Left colon (tissue), 2 donors: Measurements from ENCODE around the gene FOXG1. TPM values are rescaled to one million over a fixed set of nuclear protein-coding genes. Genes with fewer than 3 reads are reported as not detected.

Experiments used
- ATAC-seq: fragments of 200-7000 bp; cut with Tn5 transposase; one replicate; pipeline ENCODE4 v1.9.1; 2020; ENCODE audit warnings: mild to moderate bottlenecking, moderate library complexity
- DNase-seq, 2 donors: peaks; one replicate each; pipeline ENCODE4 v3.0.0-alpha.2; 2020
- intact Hi-C, 2 donors: fragments of 100-400 bp; cut with DNase I in 1 of 2; cut with micrococcal nuclease in 1 of 2; formaldehyde crosslinking; loops; one replicate each; pipeline versions ENCODE4 v1.11.2 to v1.14.0; 2022; cut with DNase I, micrococcal nuclease
- long read RNA-seq: library from polyadenylated mRNA; unstranded; transcript quantifications from one replicate; pipeline ENCODE4 v2.0.0, GENCODE V29; 2021
- total RNA-seq, 2 donors: library from RNA; stranded (reverse); fragmentation: NEBNext Ultra II Directional; extraction: Animal tissue kit (Norgen Biotek cat#: 25700); gene quantifications; one replicate each; pipeline ENCODE4 v1.2.1, GENCODE V29; 2021
- donor health status: DM: no; HTN: no; CAD: no.
- donor health status: DM: yes; HTN: yes; CAD: no.

Gene FOXG1
- not detected for total RNA-seq
- long read RNA-seq = 0 reads

GRCh38 chr14:28766469-28766955, at the start of gene FOXG1:
TSS of gene FOXG1 (plus strand) at chr14:28766787. CDS start at chr14:28767280, 493 bp downstream.
- DNase-seq = no peak
- intact Hi-C loops = no loop called here
- peak; percentile 16 for ATAC-seq

DNA sequence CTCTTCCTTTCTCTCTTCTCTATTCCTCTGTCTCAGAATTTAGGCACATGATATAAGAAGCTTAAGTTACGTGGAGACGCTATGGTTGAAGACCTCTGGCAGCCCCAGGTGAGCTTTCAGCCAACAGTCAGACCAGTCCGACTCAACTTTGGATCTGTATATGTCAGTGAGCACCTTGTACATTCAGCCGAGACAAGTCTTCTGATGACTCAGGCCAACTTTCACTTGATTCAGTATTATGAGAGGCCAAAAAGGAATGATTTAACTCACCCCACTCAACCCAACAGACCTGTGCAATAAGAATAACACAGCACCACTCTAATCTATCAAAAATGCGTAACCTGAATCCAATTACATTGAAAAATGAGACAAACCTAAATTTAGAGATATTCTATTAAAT, 47.5 kb upstream of the FOXG1 start:
- intact Hi-C loops = no loop called here
- DNase-seq = no peak
- no peak for ATAC-seq

DNA sequence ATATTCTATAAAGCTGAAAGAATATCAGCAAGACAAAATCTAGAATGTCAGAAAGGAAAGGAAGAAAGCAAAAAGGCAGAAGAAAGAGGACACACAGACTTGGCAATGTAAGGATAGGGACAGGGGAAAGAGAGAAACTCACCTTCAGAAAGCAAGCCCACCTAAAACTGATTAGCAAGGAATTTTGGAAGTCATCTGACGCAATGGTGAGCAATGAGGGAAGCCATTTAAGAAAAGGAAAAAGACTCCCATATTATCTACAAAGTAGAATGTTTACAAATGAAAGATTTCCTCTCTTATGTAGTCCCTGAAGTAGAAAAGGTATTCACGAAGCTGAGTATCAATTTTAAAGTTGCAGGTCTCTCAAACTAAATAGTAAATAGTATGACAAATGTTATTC, 35.2 kb upstream of the FOXG1 start:
- intact Hi-C loops = no loop called here
- DNase-seq (no peak), ATAC-seq (no peak)

DNA sequence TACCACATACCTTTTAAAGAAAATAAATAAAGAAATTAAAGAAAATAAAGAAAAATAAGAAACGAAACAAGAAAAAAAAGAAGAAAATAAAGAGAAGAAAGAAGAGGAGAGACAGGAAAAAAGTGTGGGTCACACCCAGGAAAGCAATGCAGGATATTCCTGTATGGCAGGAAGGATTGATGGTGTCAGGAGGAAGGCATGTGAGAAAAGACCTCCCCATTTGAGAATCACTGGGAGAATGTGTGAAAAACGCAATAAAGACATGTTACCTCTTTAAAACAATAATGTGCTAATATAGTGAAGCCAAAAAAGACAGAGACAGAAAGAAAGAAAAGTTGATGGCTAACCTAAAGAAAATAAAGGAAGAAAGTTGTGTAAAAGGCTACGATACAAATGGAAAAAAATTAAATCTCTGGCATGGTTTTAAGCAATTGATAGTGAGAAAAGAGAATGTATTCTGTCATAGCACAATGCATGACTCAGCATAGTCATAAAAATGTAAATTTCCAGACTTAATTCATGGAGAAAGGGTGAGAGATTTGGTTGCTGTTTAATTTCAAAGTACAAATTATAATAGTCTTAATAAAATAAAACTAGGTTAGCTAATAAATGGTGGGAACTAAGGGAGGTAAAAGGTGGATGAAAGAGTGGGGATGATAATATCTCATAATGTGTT, 24.3 kb upstream of the FOXG1 start:
- no peak for ATAC-seq
- intact Hi-C loops = no loop called here

DNA sequence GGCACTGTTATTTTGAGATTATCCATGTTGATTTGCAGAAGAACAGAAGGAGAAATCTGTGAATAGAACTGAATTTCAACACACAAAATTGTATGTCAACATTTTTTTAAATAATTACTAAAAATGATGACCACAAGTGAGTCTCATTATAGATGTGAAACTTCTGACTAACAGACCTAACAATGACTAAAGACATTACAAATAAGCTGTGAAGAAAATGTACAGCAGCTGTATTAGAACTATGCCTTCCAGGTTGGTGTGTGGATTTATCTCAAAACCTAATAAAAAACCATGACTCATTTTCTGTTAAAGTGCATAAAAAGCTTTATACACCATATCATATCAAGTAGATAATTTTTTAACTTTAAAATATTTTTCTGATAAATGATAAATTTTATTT, 22.5 kb upstream of the FOXG1 start:
- intact Hi-C loops = no loop called here
- DNase-seq (no peak), ATAC-seq (no peak)

More for the DNA sequence above, 24.3 kb upstream of the FOXG1 start:
- no peak for DNase-seq

- DNase-seq (no peak), ATAC-seq (no peak)
- intact Hi-C loops = no loop called here
These were observed 21.4 kb upstream of the FOXG1 start for GRCh38 chr14:28745176-28745575.

DNA sequence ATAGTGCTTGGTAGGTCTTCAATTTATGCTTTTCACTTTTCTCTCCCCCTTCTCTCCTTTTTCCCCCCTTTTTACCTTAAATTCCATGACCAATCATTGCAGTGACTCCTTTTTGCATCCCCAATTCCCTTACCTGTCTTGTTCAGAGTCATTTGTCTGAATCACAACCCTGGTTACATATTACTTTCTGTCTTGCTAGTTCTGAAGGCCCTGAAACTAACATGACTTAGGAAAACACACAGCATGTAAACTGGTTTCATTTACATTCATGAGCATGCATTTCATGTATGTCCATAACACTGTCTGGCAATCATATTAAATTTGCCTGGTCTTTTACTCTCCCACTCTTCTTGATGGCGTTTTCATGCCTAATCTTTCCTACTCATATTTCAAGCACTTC, 20.3 kb upstream of the FOXG1 start:
- ATAC-seq = no peak
- intact Hi-C loops = no loop called here

GRCh38 chr14:28751467-28752058, 15.0 kb upstream of the FOXG1 start:
- intact Hi-C loops = loop anchor here in 1 of 2 donors (5.0 to 10.0 kb wide), 3 partner anchors 763 to 1521 kb away; no protein-coding TSS in a partner anchor
- peak in 1 of 2 donors; percentile 23 for DNase-seq
- ATAC-seq = peak; percentile 66

More for the DNA sequence above, 20.3 kb upstream of the FOXG1 start:
- DNase-seq = no peak

DNA sequence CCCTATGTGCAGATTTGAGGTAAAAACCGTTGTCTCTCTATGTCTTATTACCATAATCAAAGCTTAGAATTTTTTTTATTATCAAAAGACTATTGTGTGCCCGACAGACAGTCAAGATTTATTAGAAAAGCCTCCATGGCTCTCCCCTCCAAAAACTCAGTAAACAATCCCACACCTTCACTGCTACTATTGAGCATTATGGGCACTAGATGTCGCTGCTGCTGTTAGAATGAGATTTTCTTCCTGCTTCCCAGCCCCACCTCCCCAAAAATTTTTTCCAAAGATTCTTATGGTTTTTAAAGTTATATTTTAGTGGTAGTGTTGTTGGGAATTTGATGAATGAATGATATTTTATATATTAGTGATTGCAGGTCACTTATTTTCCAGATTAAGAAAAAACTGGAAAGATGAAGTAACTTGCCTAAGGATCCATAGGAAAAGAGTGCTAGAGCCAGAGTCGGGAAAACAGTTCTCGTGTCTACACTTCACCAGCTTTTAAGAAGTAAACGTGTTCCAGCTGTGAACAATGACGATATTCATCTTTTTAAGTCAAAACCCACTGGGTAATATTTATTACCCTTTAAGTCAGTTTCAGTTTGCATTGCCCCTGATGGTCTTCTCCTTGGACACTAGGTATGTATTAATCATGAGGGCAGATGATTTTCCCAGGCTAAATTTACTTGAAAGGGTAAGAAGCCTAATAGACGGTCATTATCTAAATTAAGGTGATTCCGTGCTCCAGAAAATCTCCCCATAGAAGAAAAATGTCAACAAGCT, 12.2 kb upstream of the FOXG1 start:
- intact Hi-C loops = loop anchor here in 1 of 2 donors (5.0 to 10.0 kb wide), 3 partner anchors 760 to 1518 kb away; no protein-coding TSS in a partner anchor

GRCh38 chr14:28755198-28755815, 11.3 kb upstream of the FOXG1 start:
- DNase-seq = no peak
- ATAC-seq = no peak
- intact Hi-C loops = loop anchor here in 1 of 2 donors (10.0 kb wide), 2 partner anchors 759 to 1459 kb away; no protein-coding TSS in a partner anchor

More for the DNA sequence above, 12.2 kb upstream of the FOXG1 start:
- DNase-seq = peak in 1 of 2 donors; percentile 30
- ATAC-seq = peak; percentile 49

- intact Hi-C loops = loop anchor here in 1 of 2 donors (10.0 kb wide), 2 partner anchors 759 to 1459 kb away; no protein-coding TSS in a partner anchor
- no peak for DNase-seq
- ATAC-seq = no peak
These were observed 10.7 kb upstream of the FOXG1 start for GRCh38 chr14:28755884-28756268.

GRCh38 chr14:28756269-28756883, 10.2 kb upstream of the FOXG1 start:
- no peak for ATAC-seq
- intact Hi-C loops = loop anchor here in 1 of 2 donors (10.0 kb wide), 2 partner anchors 758 to 1458 kb away; no protein-coding TSS in a partner anchor

GRCh38 chr14:28756884-28757570, 9.6 kb upstream of the FOXG1 start:
- DNase-seq (no peak), ATAC-seq (no peak)
- intact Hi-C loops = loop anchor here in 1 of 2 donors (10.0 kb wide), 2 partner anchors 758 to 1458 kb away; no protein-coding TSS in a partner anchor

More at GRCh38 chr14:28756269-28756883, 10.2 kb upstream of the FOXG1 start:
- no peak for DNase-seq

GRCh38 chr14:28757786-28758185, 8.8 kb upstream of the FOXG1 start:
- intact Hi-C loops = loop anchor here in 1 of 2 donors (10.0 kb wide), 2 partner anchors 757 to 1457 kb away; no protein-coding TSS in a partner anchor
- no peak for ATAC-seq
- no peak for DNase-seq

DNA sequence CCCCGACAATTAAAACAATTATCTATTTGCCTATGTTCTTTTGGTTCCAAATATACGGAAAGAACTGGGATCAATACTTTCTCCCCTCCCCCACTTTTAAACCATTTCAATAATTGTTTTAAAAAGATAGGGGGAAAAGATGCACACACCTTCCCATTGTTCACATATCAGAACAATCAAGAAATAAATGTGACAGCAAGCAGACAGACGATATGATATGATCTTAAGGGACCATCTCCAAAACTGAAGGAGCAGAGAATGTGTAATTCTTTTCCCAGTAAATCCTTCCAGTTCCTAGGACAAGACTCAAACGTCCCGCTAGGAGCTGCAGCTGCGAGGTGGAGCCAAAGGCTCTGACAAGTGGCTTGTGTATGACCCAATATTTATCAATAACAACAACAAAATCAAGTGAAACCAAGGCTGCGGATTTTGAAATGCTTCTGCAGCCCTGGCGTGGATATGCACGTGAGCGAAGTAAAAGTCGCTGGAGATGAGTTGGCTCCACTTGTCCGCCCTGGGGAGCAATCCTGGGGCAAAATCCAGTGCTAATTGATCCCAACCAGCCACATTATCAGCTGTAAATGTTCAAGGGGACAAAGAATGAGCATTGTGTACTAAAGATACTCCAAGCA, 8.2 kb upstream of the FOXG1 start:
- intact Hi-C loops = loop anchor here in 1 of 2 donors (10.0 kb wide), 2 partner anchors 756 to 1456 kb away; no protein-coding TSS in a partner anchor
- no peak for DNase-seq
- no peak for ATAC-seq

DNA sequence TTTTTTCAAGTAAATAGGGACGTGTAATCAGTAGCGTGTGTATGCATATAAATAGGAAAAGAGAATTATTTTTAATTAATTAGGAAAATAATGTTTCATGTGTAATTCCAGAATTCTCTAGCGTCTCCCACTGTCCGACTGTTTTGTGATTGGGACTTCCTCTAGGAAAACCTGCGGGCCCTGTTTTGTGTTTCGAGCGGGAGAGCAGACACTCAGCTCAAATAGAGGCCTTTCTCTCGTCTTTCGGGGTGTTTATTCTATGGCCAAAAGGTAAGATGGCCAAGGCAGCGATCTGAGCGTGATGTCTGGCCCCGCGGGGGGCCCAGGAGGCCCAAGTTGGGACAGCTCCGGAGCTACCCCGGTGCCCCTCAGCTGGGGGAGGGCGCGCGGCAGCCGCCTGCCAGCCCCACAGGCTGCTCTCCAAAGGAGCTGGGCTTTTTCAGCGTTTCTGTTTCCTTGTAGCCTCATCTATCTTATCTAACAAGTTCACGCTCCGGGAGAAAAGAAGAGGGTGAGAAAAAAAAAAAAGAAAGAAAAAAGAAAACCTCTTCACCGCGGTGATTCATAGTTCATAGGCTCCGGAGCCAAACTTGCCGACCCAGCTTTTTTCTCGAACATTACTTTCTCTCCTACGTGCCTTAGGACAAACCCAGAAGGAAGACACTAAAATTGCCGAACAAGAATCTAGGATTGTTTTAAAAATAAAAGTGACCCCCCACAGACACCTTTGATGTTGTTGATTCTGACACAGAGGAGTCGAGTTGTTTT, 7.5 kb upstream of the FOXG1 start:
- ATAC-seq = no peak
- intact Hi-C loops = loop anchor here in 1 of 2 donors (10.0 kb wide), 2 partner anchors 756 to 1456 kb away; no protein-coding TSS in a partner anchor
- DNase-seq = no peak
